A549 (cell line): ENCODE data around the gene TMTC1.

ENCODE experiments used
- CHD2 ChIP-seq: fragments of 150-350 bp; IDR thresholded peaks from 2 replicates; pipeline ENCODE4 v1.6.1; 2014; ENCODE audit warnings: low read length; ENCODE audit not compliant: partially characterized antibody
- CTCF ChIP-seq: fragments of >200 bp; sonication (Bioruptor Twin); formaldehyde crosslinking; IDR thresholded peaks from 3 replicates; pipeline ENCODE4 v1.5.1; 2016
- ELK1 ChIP-seq: fragments of 150-350 bp; IDR thresholded peaks from 2 replicates; pipeline ENCODE4 v1.6.1; 2014; ENCODE audit warnings: low read depth, mild to moderate bottlenecking, low read length
- HMGXB4 ChIP-seq: fragments of 250-450 bp; sonication (Bioruptor Pico); IDR thresholded peaks from 2 replicates; pipeline ENCODE4 v1.5.0; 2021; ENCODE audit warnings: mild to moderate bottlenecking, moderate library complexity, borderline replicate concordance
- KDM5A ChIP-seq: fragments of 200-600 bp; sonication (generic); IDR thresholded peaks from 2 replicates; pipeline ENCODE4 v1.6.1; 2016; ENCODE audit warnings: antibody characterized with exemption, mild to moderate bottlenecking
- RAD21 ChIP-seq, 2 experiments: fragments of >200 bp in 1 of 2; sonication (Bioruptor Twin) in 1 of 2; formaldehyde crosslinking in 1 of 2; IDR thresholded peaks in 1 of 2; conservative IDR thresholded peaks in 1 of 2; 2 replicates in 1 of 2; 3 replicates in 1 of 2; pipeline ENCODE4 v1.6.1; 2012 to 2018; ENCODE audit warnings: inconsistent platforms in 1 of 2
- USF2 ChIP-seq: fragments of 450-650 bp; IDR thresholded peaks from 2 replicates; pipeline ENCODE4 v1.6.1; 2014; ENCODE audit warnings: antibody characterized with exemption

GRCh38 chr12:29634057-29634456 is 149.7 kb downstream of the TMTC1 start:
- TF ChIP-seq CHD2 (no peak), CTCF (no peak), KDM5A (no peak), ELK1 (no peak), RAD21 (conservative IDR thresholded peaks at IDR 0.05 in 1 of 2, IDR thresholded peaks at IDR 0.05 in 1 of 2) (no peak), HMGXB4 (CRISPR knock-in tag) (no peak), USF2 (no peak)
